Measurements from ENCODE around the gene FAM107B. TPM values are rescaled to one million over a fixed set of nuclear protein-coding genes. Genes with fewer than 3 reads are reported as not detected.
A peak's percentile ranks its signal among the peaks of the same experiment; 100 is the strongest.

The FAM107B gene
- total and polyA plus RNA-seq, 2 of the 13 experiments (the other 11 are each of a cell fraction or from before 2014, with no cell fraction given) = 15.7 to 24.8 TPM

- TF ChIP-seq ZNF503 (CRISPR knock-in tag; IDR thresholded peaks at IDR 0.05) (0 out of 2 replicates have a peak, but pooled peaks have one; percentile 24), DMAP1 (CRISPR knock-in tag; IDR thresholded peaks at IDR 0.05) (0 out of 2 replicates have a peak, but pooled peaks have one; percentile 16), NCOA2 (CRISPR knock-in tag; IDR thresholded peaks at IDR 0.05) (0 out of 2 replicates have a peak, but pooled peaks have one; percentile 26), RERE (CRISPR knock-in tag; IDR thresholded peaks at IDR 0.05; ENCODE audit: low read depth) (0 out of 2 replicates have a peak, but pooled peaks have one; percentile 33), ZNF142 (CRISPR knock-in tag; IDR thresholded peaks at IDR 0.05) (no peak), SP5 (CRISPR knock-in tag; IDR thresholded peaks at IDR 0.05; ENCODE audit: borderline replicate concordance, low read depth) (peak; percentile 75), FOXP1 (IDR thresholded peaks at IDR 0.05) (no peak), FOXP1 (CRISPR knock-in tag; IDR thresholded peaks at IDR 0.05) (peak; percentile 40; the same call in 1 of the 2 replicates), MYC (CRISPR knock-in tag; IDR thresholded peaks at IDR 0.05; ENCODE audit: borderline replicate concordance) (0 out of 2 replicates have a peak, but pooled peaks have one; percentile 21), FOXJ3 (CRISPR knock-in tag; IDR thresholded peaks at IDR 0.05; ENCODE audit: borderline replicate concordance) (no peak), ZNF878 (CRISPR knock-in tag; IDR thresholded peaks at IDR 0.05) (0 out of 2 replicates have a peak, but pooled peaks have one; percentile 7), PBX3 (CRISPR knock-in tag; IDR thresholded peaks at IDR 0.05; ENCODE audit: borderline replicate concordance) (no peak), SOX13 (IDR thresholded peaks at IDR 0.05) (no peak), SOX13 (CRISPR knock-in tag; conservative IDR thresholded peaks at IDR 0.05 in 1 of 2, IDR thresholded peaks at IDR 0.05 in 1 of 2) (peak in 1 of 2 experiments; percentile 64; a peak in 2 of 4 replicates)
Observed at GRCh38 chr10:14588084-14588937, 186.4 kb downstream of the FAM107B start (continued).
